A549 (cell line): ENCODE results near the gene KIF2A.

Source experiments
- CTCF ChIP-seq: fragments of >200 bp; sonication (Bioruptor Twin); formaldehyde crosslinking; IDR thresholded peaks from 3 replicates; pipeline ENCODE4 v1.5.1; 2016
- EP300 ChIP-seq, 2 experiments: fragments of >200 bp; sonication (Bioruptor Twin); formaldehyde crosslinking; IDR thresholded peaks; 2 replicates in 1 of 2; 3 replicates in 1 of 2; pipeline ENCODE4 v1.6.1; 2016 to 2017
- POLR2A ChIP-seq: IDR thresholded peaks from 2 replicates; pipeline ENCODE4 v1.6.1; 2012; ENCODE audit warnings: mild to moderate bottlenecking, low read length
- REST ChIP-seq: fragments of 200-600 bp; sonication (generic); IDR thresholded peaks from 2 replicates; pipeline ENCODE4 v1.6.1; 2016; ENCODE audit warnings: antibody characterized with exemption, mild to moderate bottlenecking, moderate library complexity

- TF ChIP-seq REST: no peak
- no peak for TF ChIP-seq CTCF
- TF ChIP-seq EP300 (IDR thresholded peaks at IDR 0.05): no peak
- no peak for TF ChIP-seq POLR2A
Observed at GRCh38 chr5:62315376-62316175, 9.6 kb downstream of the KIF2A start.
